H9 (cell line): ENCODE measurements around the gene CACNG8. TPM values are rescaled to one million over a fixed set of nuclear protein-coding genes. Genes with fewer than 3 reads are reported as not detected.

Experiments
- DNase-seq: peaks from one replicate; pipeline ENCODE4 v3.0.0-alpha.2; 2017
- H2AFZ ChIP-seq: one replicate; pipeline ENCODE4 v1.6.1; 2013; ENCODE audit warnings: mild to moderate bottlenecking, low read length, control low read depth, moderate library complexity
- H2AK5ac ChIP-seq: 2 replicates; pipeline ENCODE4 v1.6.1; 2013; ENCODE audit warnings: low read length, control low read depth, mixed read lengths; ENCODE audit not compliant: insufficient read length
- H2BK120ac ChIP-seq: one replicate; pipeline ENCODE4 v1.6.1; 2013; ENCODE audit warnings: low read depth, mild to moderate bottlenecking, low read length, control low read depth, inconsistent platforms; ENCODE audit not compliant: poor library complexity, severe bottlenecking
- H2BK12ac ChIP-seq: 2 replicates; pipeline ENCODE4 v1.6.1; 2013; ENCODE audit warnings: low read length, control low read depth, mixed read lengths, low read depth; ENCODE audit not compliant: insufficient read length
- H2BK15ac ChIP-seq: 2 replicates; pipeline ENCODE4 v1.6.1; 2013; ENCODE audit warnings: low read depth, low read length, control low read depth
- H2BK20ac ChIP-seq: one replicate; pipeline ENCODE4 v1.6.1; 2013; ENCODE audit warnings: low read depth, mild to moderate bottlenecking, low read length, control low read depth, inconsistent platforms; ENCODE audit not compliant: poor library complexity, severe bottlenecking
- H2BK5ac ChIP-seq: 2 replicates; pipeline ENCODE4 v1.6.1; 2013; ENCODE audit warnings: low read length, control low read depth, mixed read lengths; ENCODE audit not compliant: insufficient read length
- H3K14ac ChIP-seq: 2 replicates; pipeline ENCODE4 v1.6.1; 2013; ENCODE audit warnings: low read length, control low read depth; ENCODE audit not compliant: insufficient read depth
- H3K18ac ChIP-seq: 2 replicates; pipeline ENCODE4 v1.6.1; 2013; ENCODE audit warnings: low read depth, mild to moderate bottlenecking, mixed read lengths, low read length, control low read depth; ENCODE audit not compliant: insufficient read length
- H3K23ac ChIP-seq: 2 replicates; pipeline ENCODE4 v1.6.1; 2013; ENCODE audit warnings: low read length, control low read depth, mixed read lengths, low read depth; ENCODE audit not compliant: insufficient read length
- H3K23me2 ChIP-seq: 2 replicates; pipeline ENCODE4 v1.6.1; 2013; ENCODE audit warnings: low read depth, mild to moderate bottlenecking, mixed read lengths, low read length, control low read depth; ENCODE audit not compliant: insufficient read length, poor library complexity, severe bottlenecking
- H3K27ac ChIP-seq: 2 replicates; pipeline ENCODE4 v1.5.1; 2013; ENCODE audit warnings: low read length, control low read depth, mixed read lengths, low read depth; ENCODE audit not compliant: insufficient read length
- H3K27me3 ChIP-seq: 2 replicates; pipeline ENCODE4 v1.6.1; 2013; ENCODE audit warnings: low read length, control low read depth, inconsistent platforms; ENCODE audit not compliant: insufficient read depth
- H3K4ac ChIP-seq: 2 replicates; pipeline ENCODE4 v1.6.1; 2013; ENCODE audit warnings: low read depth, mild to moderate bottlenecking, control low read depth, inconsistent platforms, low read length, moderate library complexity
- H3K4me1 ChIP-seq: 2 replicates; pipeline ENCODE4 v1.6.1; 2013; ENCODE audit warnings: low read length, control low read depth, inconsistent platforms; ENCODE audit not compliant: insufficient read depth
- H3K4me2 ChIP-seq: 2 replicates; pipeline ENCODE4 v1.6.1; 2013; ENCODE audit warnings: low read length, control low read depth, mixed read lengths; ENCODE audit not compliant: insufficient read length, insufficient read depth
- H3K56ac ChIP-seq: 2 replicates; pipeline ENCODE4 v1.6.1; 2013; ENCODE audit warnings: low read depth, mild to moderate bottlenecking, mixed read lengths, low read length, control low read depth; ENCODE audit not compliant: insufficient read length
- H3K79me1 ChIP-seq: 2 replicates; pipeline ENCODE4 v1.6.1; 2013; ENCODE audit warnings: low read depth, mild to moderate bottlenecking, moderate library complexity, low read length, control low read depth, inconsistent platforms; ENCODE audit not compliant: insufficient read depth, poor library complexity, severe bottlenecking
- H3K79me2 ChIP-seq: 2 replicates; pipeline ENCODE4 v1.6.1; 2013; ENCODE audit warnings: low read length, control low read depth, inconsistent platforms; ENCODE audit not compliant: insufficient read depth
- H3K9ac ChIP-seq: 2 replicates; pipeline ENCODE4 v1.6.1; 2013; ENCODE audit warnings: low read length, control low read depth, mixed read lengths; ENCODE audit not compliant: insufficient read length; ENCODE audit errors: extremely low read depth
- H3K9me3 ChIP-seq: one replicate; pipeline ENCODE4 v1.6.1; 2013; ENCODE audit warnings: low read depth, low read length, inconsistent platforms; ENCODE audit not compliant: control insufficient read depth
- H3T11ph ChIP-seq: one replicate; pipeline ENCODE4 v1.6.1; 2013; ENCODE audit warnings: mild to moderate bottlenecking, low read length, control low read depth, inconsistent platforms
- H4K20me1 ChIP-seq: one replicate; pipeline ENCODE4 v1.6.1; 2013; ENCODE audit not compliant: control insufficient read depth, insufficient read length, insufficient read depth
- H4K5ac ChIP-seq: 2 replicates; pipeline ENCODE4 v1.6.1; 2013; ENCODE audit warnings: low read depth, mild to moderate bottlenecking, mixed read lengths, low read length, control low read depth; ENCODE audit not compliant: insufficient read length
- H4K8ac ChIP-seq: replicated peaks from 2 replicates; pipeline ENCODE4 v1.6.1; 2013; ENCODE audit warnings: low read length, control low read depth, mixed read lengths, low read depth; ENCODE audit not compliant: insufficient read length
- H4K91ac ChIP-seq: 2 replicates; pipeline ENCODE4 v1.6.1; 2013; ENCODE audit warnings: low read depth, mild to moderate bottlenecking, moderate library complexity, mixed read lengths, low read length, control low read depth; ENCODE audit not compliant: insufficient read length
- H3K27ac Mint-ChIP-seq, 3 experiments: 2 replicates in 2 of 3; 3 replicates in 1 of 3; pipeline ENCODE4 v1.8.0; 2020 to 2021; ENCODE audit warnings: mixed read lengths in 3 of 3, mild to moderate bottlenecking in 1 of 3, moderate library complexity in 1 of 3
- H3K27me3 Mint-ChIP-seq: 2 replicates; pipeline ENCODE4 v1.8.0; 2021; ENCODE audit warnings: low read depth, mild to moderate bottlenecking, moderate library complexity, mixed read lengths
- H3K36me3 Mint-ChIP-seq, 3 experiments: 2 replicates in 2 of 3; 3 replicates in 1 of 3; pipeline ENCODE4 v1.8.0; 2020 to 2021; ENCODE audit warnings: low read depth in 3 of 3, mixed read lengths in 3 of 3; ENCODE audit not compliant: insufficient read depth in 1 of 3
- H3K4me1 Mint-ChIP-seq, 2 experiments: 2 replicates each; pipeline ENCODE4 v1.8.0; 2020; ENCODE audit warnings: mixed read lengths in 2 of 2
- H3K4me3 Mint-ChIP-seq, 2 experiments: 2 replicates in 1 of 2; 3 replicates in 1 of 2; pipeline ENCODE4 v1.8.0; 2020 to 2021; ENCODE audit warnings: mild to moderate bottlenecking in 2 of 2, mixed read lengths in 2 of 2, moderate library complexity in 1 of 2
- H3K9me3 Mint-ChIP-seq, 2 experiments: 2 replicates in 1 of 2; 3 replicates in 1 of 2; pipeline ENCODE4 v1.8.0; 2020; ENCODE audit warnings: mild to moderate bottlenecking in 2 of 2, mixed read lengths in 2 of 2, moderate library complexity in 1 of 2
- CTCF ChIP-seq: fragments of 200-600 bp; sonication (generic); conservative IDR thresholded peaks from 3 replicates; pipeline ENCODE4 v1.8.0; 2021; ENCODE audit warnings: antibody characterized with exemption, mild to moderate bottlenecking
- WGBS: extraction: QIAGEN DNeasy Blood & Tissue Kit; methylation state at CpG from one replicate; pipeline ENCODE4 v1.1.7; 2013; ENCODE audit warnings: missing lambda C conversion rate, low lambda C conversion rate, mixed read lengths; ENCODE audit not compliant: insufficient read length; ENCODE audit errors: extremely low coverage; 5-methylcytosine and 5-hydroxymethylcytosine counted together
- total RNA-seq: library from RNA; stranded (reverse); gene quantifications from 2 replicates; pipeline ENCODE4 v1.2.1, GENCODE V29; 2021

The CACNG8 gene
- total RNA-seq, 1 experiment from 2014 or later, result 7.1 TPM

- Mint-ChIP-seq H3K9me3 (no peaks in the 10 kb centered on the region), H3K27ac (no peak overlapping the region), H3K36me3 (peaks cover 11 to 24% (median 13%) of the 10 kb centered on the region in 3 experiments; a peak in 6 of 7 replicates), H3K27me3 (peaks cover 5% of the 10 kb centered on the region; the same call in 1 of the 2 replicates), H3K4me1 (peaks cover 2% of the 10 kb centered on the region in 2 experiments; a peak in 2 of 4 replicates), H3K4me3 (no peak overlapping the region)
- Histone ChIP-seq H3K9me3 (no peaks in the 10 kb centered on the region), H2BK20ac (no peak overlapping the region), H3K4me2 (no peak overlapping the region), H3K4ac (no peak overlapping the region), H2BK5ac (no peak overlapping the region), H3K4me1 (no peaks in the 10 kb centered on the region), H4K20me1 (no peaks in the 10 kb centered on the region), H4K5ac (no peak overlapping the region), H3K23me2 (no peaks in the 10 kb centered on the region), H3K27me3 (no peaks in the 10 kb centered on the region), H3K79me2 (no peaks in the 10 kb centered on the region), H2BK120ac (no peak overlapping the region), H2AFZ (no peak overlapping the region), H2AK5ac (no peak overlapping the region), H3K18ac (no peak overlapping the region), H3K23ac (no peak overlapping the region), H3K14ac (no peak overlapping the region), H2BK12ac (no peak overlapping the region), H3K9ac (no peak overlapping the region), H4K91ac (no peak overlapping the region), H3K56ac (no peak overlapping the region), H3K79me1 (no peaks in the 10 kb centered on the region), H4K8ac (no peak overlapping the region), H3T11ph (no peak overlapping the region), H2BK15ac (no peak overlapping the region), H3K27ac (no peak overlapping the region)
- DNase-seq, result peak; percentile 45
- WGBS, result no CpG with 5 or more reads among the region's 10 CpGs
- no peak for TF ChIP-seq CTCF
Measured at GRCh38 chr19:53971673-53972072, 8.9 kb downstream of the CACNG8 start.
